ENCODE measurements around the gene ARHGEF12. TPM values are rescaled to one million over a fixed set of nuclear protein-coding genes. Genes with fewer than 3 reads are reported as not detected.

ARHGEF12 gene
- total and polyA plus RNA-seq, 2 donors (not counting 1 experiment from before 2014, with no cell fraction given), result 2.0 to 21.6 TPM

GRCh38 chr11:120330045-120330444 lies 6.2 kb upstream of the ARHGEF12 start:
- Histone ChIP-seq H3K79me2 (ENCODE audit: control insufficient read depth, insufficient read depth, low read length) (no peaks in the 10 kb centered on the region), H3K27me3 (replicated peaks in 1 of 4; ENCODE audit: control extremely low read depth in 1 of 4, control insufficient read depth in 3 of 4, insufficient read depth in 4 of 4, low read length in 3 of 4) (peaks cover 0 to 38% (median 22%) of the 10 kb centered on the region in 4 experiments), H3K4me2 (replicated peaks; ENCODE audit: low read depth, low read length, poor library complexity, severe bottlenecking) (no peak overlapping the region), H3K4me1 (ENCODE audit: control insufficient read depth in 2 of 2, insufficient read depth in 2 of 2, low read length in 2 of 2) (peaks cover 7 to 20% of the 10 kb centered on the region in 2 donors), H3K9me3 (ENCODE audit: control extremely low read depth in 1 of 3, control insufficient read depth in 2 of 3, insufficient read depth in 1 of 3, low read length in 2 of 3) (no peaks in the 10 kb centered on the region), H3K36me3 (replicated peaks in 1 of 2; ENCODE audit: control extremely low read depth in 1 of 2, control insufficient read depth in 1 of 2, extremely low read depth in 1 of 2, insufficient read depth in 2 of 2, low read length in 1 of 2) (no peaks in the 10 kb centered on the region), H3K9ac (ENCODE audit: low read length) (no peak overlapping the region), H3K27ac (ENCODE audit: low read length in 2 of 2) (no peak overlapping the region), H3K4me3 (ENCODE audit: control extremely low read depth in 1 of 5, extremely low read depth in 1 of 5, insufficient read depth in 1 of 5, low read depth in 2 of 5, low read length in 4 of 5) (no peak overlapping the region), H2AFZ (ENCODE audit: insufficient read depth, low read depth, low read length, poor library complexity, severe bottlenecking) (no peak overlapping the region), H4K20me1 (ENCODE audit: control insufficient read depth, insufficient read depth, low read length, poor library complexity, severe bottlenecking) (no peaks in the 10 kb centered on the region)
- Mint-ChIP-seq H3K4me3 (no peak overlapping the region), H3K4me1 (peaks cover 17% of the 10 kb centered on the region), H3K9me3 (ENCODE audit: insufficient read depth) (no peaks in the 10 kb centered on the region), H3K27ac (no peak overlapping the region), H3K27me3 (peaks cover 61% of the 10 kb centered on the region)
- ChIA-PET CTCF (no interaction called here), POLR2A (no interaction called here)
- WGBS (ENCODE audit: insufficient coverage), result 91% methylated on average over 6 of the region's 6 CpGs
- no peak for ATAC-seq (ENCODE audit: low read depth)
- intact Hi-C loops (cut with micrococcal nuclease), result loop anchor here (10.0 kb wide), 2 partner anchors 95 to 965 kb away; partner anchors contain the start of gene SC5D
- TF ChIP-seq CTCF (IDR thresholded peaks at IDR 0.05), result no peak
- no peak for TF ChIP-seq EZH2 (IDR thresholded peaks at IDR 0.05; ENCODE audit: borderline replicate concordance, insufficient read depth, low read depth, low read length, poor library complexity, severe bottlenecking)
- DNase-seq, result no peak

GRCh38 chr11:120331301-120331996 lies 4.8 kb upstream of the ARHGEF12 start:
- H2AFZ ChIP-seq (ENCODE audit: insufficient read depth, low read depth, low read length, poor library complexity, severe bottlenecking), result no peak overlapping the region
- POLR2A ChIA-PET, result no interaction called here
- ATAC-seq (ENCODE audit: low read depth) (no peak), DNase-seq (no peak)
- no peaks in the 10 kb centered on the region for H4K20me1 ChIP-seq (ENCODE audit: control insufficient read depth, insufficient read depth, low read length, poor library complexity, severe bottlenecking)
- H3K27me3 Mint-ChIP-seq, result peaks cover 52% of the 10 kb centered on the region
- TF ChIP-seq CTCF (IDR thresholded peaks at IDR 0.05), result no peak
- no peak for TF ChIP-seq EZH2 (IDR thresholded peaks at IDR 0.05; ENCODE audit: borderline replicate concordance, insufficient read depth, low read depth, low read length, poor library complexity, severe bottlenecking)
- H3K4me3 Mint-ChIP-seq, result no peak overlapping the region
- H3K4me3 ChIP-seq (ENCODE audit: control extremely low read depth in 1 of 5, extremely low read depth in 1 of 5, insufficient read depth in 1 of 5, low read depth in 2 of 5, low read length in 4 of 5), result no peak overlapping the region
- no peak overlapping the region for H3K27ac ChIP-seq (ENCODE audit: low read length in 2 of 2)
- no peak overlapping the region for H3K27ac Mint-ChIP-seq
- CTCF ChIA-PET, result interaction anchor here (0.7 to 1.4 kb wide), 2 partner anchors 14 to 353 kb away, joined by 3 read pairs; no protein-coding TSS in a partner anchor
- 86% methylated on average over 1 of the region's 2 CpGs for WGBS (ENCODE audit: insufficient coverage)
- H3K9me3 Mint-ChIP-seq (ENCODE audit: insufficient read depth), result no peaks in the 10 kb centered on the region
- no peaks in the 10 kb centered on the region for H3K36me3 ChIP-seq (replicated peaks in 1 of 2; ENCODE audit: control extremely low read depth in 1 of 2, control insufficient read depth in 1 of 2, extremely low read depth in 1 of 2, insufficient read depth in 2 of 2, low read length in 1 of 2)
- H3K9ac ChIP-seq (ENCODE audit: low read length), result no peak overlapping the region
- peaks cover 8 to 12% of the 10 kb centered on the region in 2 donors for H3K4me1 ChIP-seq (ENCODE audit: control insufficient read depth in 2 of 2, insufficient read depth in 2 of 2, low read length in 2 of 2)
- peaks cover 13% of the 10 kb centered on the region for H3K4me1 Mint-ChIP-seq
- no peaks in the 10 kb centered on the region for H3K9me3 ChIP-seq (ENCODE audit: control extremely low read depth in 1 of 3, control insufficient read depth in 2 of 3, insufficient read depth in 1 of 3, low read length in 2 of 3)
- H3K79me2 ChIP-seq (ENCODE audit: control insufficient read depth, insufficient read depth, low read length), result no peaks in the 10 kb centered on the region
- H3K27me3 ChIP-seq (replicated peaks in 1 of 4; ENCODE audit: control extremely low read depth in 1 of 4, control insufficient read depth in 3 of 4, insufficient read depth in 4 of 4, low read length in 3 of 4), result peaks cover 0 to 28% (median 14%) of the 10 kb centered on the region in 4 experiments
- intact Hi-C loops (cut with micrococcal nuclease), result loop anchor here (10.0 kb wide), 2 partner anchors 93 to 963 kb away; partner anchors contain the start of gene SC5D
- no peak overlapping the region for H3K4me2 ChIP-seq (replicated peaks; ENCODE audit: low read depth, low read length, poor library complexity, severe bottlenecking)
